GM19239 (cell line): ENCODE results near the gene C2orf72.
"Not testable (repeated sequence)": the region's sequence is repeated elsewhere in the genome, so short reads cannot be mapped to it uniquely, and the experiment has no call there.

Experiments used
- DNase-seq: peaks from one replicate; pipeline ENCODE4 v3.0.0; 2011; ENCODE audit warnings: low spot score; ENCODE audit not compliant: insufficient read length
- FAIRE-seq: peaks from 2 replicates; lab custom pipeline; 2011; peaks lifted over from hg19 to GRCh38; lab: Jason Lieb, UNC

Gene C2orf72

DNA sequence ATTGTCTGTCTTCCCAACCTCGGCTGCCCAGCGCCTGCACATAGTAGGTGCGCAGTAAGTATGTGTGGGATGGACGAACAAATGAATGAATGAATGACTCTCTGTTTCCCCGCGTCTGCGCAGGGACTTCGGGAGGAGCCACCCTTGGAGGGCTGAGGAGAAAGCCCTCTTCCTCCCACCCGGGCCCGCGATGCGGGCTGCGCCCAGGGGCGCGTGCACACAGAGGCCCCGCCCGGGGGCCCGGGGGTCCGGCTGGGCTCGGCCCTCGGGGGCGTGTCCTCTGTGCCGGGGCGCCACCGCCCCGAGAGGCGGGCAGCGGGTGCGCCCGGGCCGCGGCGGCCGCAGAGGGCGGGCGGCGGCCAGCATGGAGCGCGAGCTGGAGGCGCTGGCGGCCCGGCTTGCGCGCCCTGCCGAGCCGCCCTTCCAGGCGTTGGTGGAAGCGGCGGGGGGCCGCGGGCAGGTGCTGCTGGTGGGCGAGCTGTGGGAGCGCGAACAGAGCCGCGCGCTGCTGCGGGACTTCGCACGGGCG is at the start of gene C2orf72:
C2orf72 (plus strand) TSS at position 322 of the 529 bp plus-strand sequence; CDS start at position 365, 43 bp downstream.
- no peak for FAIRE-seq

DNA sequence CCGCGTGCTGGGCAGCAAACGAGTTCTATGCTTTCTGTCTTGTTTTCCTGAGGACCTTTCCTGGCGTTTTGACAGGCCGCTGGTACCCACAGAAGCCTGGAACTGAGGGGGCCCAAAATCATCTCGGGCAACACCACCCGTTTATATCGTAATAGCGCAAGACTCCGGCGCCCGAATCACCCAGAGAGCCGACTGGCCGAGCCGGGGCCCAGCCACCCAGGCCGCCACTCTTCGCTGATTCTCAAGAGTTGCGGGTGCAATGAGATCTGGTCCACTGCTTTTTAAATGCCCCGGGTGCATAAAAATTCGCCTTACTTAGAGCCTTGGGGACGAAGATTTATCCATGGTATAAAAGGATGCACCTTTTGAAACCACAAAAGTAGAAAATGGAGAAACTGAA is 47.6 kb upstream of the C2orf72 start:
- DNase-seq, result no peak
- FAIRE-seq, result no peak

More for the DNA sequence above, at the start of gene C2orf72:
- no peak for DNase-seq

DNA sequence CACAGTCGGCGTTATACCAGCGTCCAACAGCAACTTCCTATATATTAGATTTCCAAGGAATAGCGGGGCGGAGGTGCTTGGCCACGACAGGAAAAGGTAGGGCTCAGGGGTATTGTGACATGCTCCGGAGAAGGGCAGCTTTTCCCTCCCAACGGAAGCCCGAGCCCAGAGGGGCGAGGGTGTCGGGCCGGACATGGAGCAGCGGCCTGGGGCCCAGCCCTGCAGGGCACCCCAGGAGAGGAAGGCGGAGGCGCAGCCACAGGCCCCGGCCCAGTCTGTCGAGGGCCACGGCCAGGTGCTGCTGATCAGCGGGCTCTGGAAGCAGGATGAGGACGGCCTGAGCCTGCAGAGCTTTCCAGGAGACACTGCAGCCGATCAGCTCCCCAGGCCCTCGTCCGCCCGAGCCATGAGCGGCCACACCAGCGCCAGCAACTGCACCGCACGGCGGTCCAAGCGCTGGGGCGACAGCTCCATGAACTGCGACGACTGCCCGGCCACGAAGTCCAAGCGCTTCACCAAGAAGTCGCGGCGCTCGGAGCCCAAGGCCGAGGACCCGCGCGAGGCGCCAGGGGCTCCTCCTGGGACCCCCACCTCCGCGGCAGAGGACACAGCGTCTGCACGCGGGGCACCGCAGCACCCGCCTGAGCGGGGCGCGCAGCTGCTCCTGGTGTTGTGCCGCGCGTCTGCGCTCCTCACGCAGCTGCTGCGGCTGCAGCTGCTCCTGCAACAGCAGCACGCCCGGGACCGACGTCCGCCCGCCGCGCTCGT is 47.0 kb upstream of the C2orf72 start:
- no peak for DNase-seq
- FAIRE-seq, result no peak

DNA sequence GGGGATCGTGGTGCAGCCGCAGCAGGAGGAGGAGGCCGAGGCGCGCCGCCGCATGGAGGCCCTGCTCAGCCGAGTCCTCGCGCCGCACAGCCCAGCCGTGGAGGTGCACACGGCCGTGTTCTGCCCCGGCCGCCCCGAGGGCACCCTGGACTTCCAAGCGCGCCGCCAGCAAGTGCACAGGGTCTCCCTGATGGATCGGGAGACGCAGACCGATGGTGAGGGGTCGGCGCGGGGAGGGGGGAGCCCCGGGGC is 46.5 kb upstream of the C2orf72 start:
- DNase-seq (no peak), FAIRE-seq (no peak)

DNA sequence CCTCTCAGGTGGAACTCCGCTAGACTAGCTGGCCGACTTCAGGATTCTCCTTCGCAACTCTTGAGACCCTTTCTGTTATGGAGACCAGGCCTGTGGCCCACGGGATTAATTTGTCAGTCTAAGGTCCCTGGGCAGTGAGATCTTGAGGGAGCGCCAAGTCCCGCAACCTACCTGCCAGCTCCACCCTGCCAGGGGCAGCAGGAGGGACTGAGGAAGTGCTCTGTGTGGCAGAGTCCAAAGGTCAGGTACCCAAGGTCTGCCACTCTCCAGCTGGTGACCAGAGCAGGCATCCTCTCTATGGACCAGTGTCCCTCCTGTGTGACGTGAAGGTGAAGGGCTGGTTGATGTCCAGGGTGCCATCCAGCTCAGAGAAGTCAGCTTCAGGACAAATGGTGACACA is 45.7 kb upstream of the C2orf72 start:
- FAIRE-seq (no peak), DNase-seq (no peak)

DNA sequence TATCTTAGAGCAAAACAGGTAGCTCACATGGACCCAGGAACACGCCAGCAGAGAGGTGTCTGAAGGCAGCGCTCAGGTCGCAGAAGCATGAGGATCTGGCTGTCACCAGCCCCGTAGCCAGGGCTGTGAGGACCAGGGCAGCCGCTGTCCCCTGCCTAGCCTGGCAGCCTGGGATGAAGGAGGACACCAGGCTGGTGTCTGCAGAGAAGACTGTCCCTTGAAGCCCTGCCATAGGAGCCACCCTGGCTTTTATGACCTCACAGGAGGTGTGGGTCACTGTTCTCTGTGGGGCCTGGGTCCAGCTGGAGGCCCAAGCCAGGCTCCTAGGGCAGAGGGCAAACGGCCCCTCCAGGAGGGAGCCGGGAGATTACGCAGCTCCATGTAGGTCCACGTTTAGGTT is 41.5 kb upstream of the C2orf72 start, which contains the start of gene SPATA3:
SPATA3 (plus strand) TSS at position 301 of the 400 bp plus-strand sequence. CDS start 113 bp downstream, outside the sequence.
- FAIRE-seq (no peak), DNase-seq (no peak)

DNA sequence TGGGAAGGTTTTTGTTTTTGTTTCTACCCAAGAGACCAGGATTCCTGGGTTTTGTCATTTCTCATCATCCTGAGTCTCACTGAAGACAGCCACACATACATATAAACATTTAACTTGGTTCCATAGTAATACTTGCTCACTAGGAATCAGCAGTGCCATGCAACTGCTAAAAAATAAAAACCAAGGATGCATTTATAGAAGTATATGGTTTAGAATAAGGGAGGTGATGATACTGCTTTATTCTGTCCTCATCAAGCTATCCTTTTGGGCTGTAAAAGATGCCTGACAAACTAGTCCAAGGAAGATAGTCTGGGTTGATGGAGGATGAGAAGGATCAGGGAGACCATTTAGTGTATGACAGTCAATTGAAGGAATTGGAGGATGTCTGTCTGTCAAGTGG is 40.7 kb upstream of the C2orf72 start:
- FAIRE-seq (no peak), DNase-seq (no peak)

DNA sequence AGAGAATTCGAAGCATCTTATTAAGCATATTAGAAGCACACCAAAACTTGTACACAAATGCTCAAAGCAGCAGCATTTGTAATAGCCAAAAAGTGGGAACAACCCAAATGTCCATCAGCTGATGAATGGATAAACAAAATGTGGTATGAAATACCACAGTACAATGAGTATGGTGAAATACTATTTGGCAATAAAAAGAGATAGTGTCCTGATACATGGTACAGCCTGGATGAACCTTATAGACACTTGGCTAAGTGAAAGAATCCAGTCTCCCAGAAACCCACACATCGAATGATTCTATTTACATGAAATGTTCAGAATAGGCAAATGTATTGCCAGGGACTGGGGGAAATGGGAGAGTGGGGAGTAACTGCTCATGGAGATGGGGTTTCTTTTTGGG is 38.4 kb upstream of the C2orf72 start:
- FAIRE-seq, result no peak
- DNase-seq, result no peak

DNA sequence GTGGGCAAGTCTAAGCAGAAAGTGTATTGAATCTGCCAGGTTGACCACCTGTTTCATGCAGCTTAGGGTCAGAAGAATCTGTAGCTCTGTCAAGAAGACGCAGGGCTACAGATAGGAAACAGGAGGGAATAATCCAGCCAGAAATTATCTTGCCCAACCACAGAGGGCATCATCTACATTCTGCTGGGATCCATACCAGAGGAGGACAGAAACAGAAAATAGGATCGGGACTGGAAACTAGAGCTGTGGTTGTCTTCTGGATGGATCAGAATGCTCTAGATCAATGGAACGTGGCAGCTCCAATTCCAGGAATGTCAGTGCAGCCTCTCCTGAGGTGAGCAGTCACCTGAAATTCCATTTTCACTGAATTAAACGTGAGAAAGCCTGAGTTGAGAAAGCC is 37.8 kb upstream of the C2orf72 start:
- FAIRE-seq (no peak), DNase-seq (no peak)

DNA sequence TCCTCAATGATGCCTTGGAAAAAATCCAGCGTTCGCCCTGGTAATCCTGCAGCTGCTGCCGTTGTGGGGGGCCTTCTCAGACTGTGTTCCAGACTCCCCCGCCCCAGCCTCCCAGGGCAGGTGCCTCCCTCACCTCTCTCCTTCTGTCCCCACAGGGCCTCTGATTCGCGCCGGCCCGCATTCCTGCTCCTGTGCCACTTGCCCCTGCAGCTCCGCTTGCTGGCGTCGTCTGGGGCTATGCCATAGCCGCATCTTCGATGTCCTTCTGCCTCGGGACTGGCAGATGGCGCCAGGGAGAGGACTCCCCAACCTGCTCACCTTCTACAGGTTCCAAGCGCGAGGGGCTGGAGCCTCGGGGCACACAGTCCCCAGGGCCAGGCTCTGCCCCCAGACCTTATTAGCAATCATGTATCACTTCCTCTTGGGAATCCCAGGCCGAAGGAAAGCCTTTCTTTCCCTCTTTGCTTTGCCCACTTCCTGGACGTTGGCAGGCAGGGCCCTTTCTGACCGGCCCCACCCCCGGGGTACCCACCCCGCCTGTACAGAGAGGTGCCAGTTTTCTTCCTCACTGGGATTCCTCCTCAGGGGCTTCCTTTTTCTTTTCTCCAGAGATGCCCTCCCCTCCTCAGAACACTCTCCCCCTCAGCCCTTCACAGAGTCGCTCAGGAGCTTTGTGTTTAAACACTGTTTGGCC is 37.0 kb upstream of the C2orf72 start:
- FAIRE-seq (no peak), DNase-seq (no peak)

DNA sequence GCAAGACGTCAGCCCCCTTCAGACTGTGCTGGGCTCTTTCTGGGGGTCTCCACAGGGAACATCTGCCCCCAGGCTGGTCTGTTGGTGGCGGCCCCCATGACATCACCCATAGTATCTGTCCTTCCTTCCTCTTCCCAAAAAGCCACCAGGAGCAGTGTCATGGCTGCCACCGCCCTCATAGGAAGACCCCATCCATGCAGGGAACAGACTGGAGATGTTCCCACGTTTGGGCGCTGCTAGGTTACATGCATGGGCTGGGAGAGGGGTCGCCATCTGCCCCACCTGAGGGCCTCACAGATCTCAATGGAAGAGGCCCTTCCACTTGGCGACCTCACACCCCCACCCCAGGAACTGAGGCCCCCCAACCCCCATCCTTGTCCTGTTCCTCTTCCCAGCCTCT is 36.3 kb upstream of the C2orf72 start:
- FAIRE-seq, result no peak
- DNase-seq, result no peak

DNA sequence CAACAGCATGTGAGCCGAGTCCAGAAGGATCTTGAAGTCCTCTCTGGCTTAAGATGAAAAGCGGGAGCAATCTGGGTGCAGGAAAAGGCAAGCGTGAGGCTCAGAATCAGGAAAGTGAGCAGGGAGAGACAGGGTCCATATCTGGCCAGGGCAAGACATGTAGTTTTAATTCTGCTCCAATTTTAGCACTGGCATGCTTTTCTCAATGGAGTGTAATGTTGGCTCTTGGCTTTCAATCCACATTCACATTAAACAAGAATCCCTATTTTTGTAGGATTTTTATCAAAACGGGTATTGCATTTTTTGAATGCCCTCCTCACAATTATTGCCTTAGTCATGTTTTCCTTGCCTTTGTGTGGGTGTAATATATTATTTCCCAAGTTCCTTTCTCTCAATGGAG is 35.4 kb upstream of the C2orf72 start:
- DNase-seq (no peak), FAIRE-seq (no peak)

DNA sequence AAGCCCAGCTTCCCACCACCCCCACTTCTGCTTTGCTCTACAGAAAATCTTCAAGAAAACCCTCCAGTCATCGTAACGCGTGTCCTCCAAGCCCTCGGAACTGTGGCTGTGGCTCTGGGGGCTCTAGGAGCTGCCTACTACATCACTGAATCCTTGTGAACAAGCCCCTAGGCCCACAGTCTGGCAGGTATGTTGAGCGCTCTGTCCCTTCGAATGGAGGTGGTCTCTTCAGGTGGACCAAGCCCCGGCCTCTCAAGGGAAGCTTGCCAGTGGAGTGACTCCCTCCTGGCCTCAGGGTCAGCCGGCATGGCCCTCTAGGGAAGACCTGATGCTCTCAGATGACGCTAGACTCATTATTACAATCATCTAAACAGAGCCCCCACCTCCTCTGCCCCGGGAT is 34.7 kb upstream of the C2orf72 start:
- FAIRE-seq, result no peak
- DNase-seq, result no peak

DNA sequence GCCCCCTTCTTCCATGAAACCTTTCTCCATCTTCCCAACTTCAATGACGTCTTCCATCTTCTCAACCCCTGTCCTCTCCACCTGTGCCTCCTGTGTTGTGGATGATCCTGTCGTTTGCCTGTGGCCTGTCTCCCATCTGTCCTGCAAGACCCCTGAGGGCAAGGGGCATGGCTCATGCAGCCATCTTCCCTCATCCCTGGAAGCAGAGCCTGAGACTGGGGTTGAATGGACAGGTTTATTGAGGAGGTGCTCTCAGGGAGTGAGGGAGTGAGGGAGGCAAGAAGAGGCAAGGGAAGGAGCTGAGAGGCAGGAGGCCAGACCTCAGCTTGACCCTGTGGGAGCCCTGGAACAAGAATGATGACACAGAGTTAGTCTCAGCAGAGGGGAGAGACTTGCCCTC is 34.1 kb upstream of the C2orf72 start:
- DNase-seq (no peak), FAIRE-seq (no peak)

DNA sequence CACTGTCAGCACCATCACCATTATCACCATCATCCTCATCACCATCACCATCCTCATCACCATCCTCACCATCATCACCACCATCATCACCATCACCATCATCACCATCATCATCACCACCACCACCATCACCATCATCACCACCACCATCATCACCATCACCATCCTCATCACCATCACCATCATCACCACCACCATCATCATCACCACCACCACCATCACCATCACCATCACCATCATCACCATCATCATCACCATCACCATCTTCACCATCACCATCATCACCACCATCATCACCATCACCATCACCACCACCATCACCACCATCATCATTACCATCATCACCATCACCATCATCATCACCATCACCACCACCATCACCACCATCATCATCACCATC is 32.4 kb upstream of the C2orf72 start:
- FAIRE-seq, DNase-seq: not testable (repeated sequence)

DNA sequence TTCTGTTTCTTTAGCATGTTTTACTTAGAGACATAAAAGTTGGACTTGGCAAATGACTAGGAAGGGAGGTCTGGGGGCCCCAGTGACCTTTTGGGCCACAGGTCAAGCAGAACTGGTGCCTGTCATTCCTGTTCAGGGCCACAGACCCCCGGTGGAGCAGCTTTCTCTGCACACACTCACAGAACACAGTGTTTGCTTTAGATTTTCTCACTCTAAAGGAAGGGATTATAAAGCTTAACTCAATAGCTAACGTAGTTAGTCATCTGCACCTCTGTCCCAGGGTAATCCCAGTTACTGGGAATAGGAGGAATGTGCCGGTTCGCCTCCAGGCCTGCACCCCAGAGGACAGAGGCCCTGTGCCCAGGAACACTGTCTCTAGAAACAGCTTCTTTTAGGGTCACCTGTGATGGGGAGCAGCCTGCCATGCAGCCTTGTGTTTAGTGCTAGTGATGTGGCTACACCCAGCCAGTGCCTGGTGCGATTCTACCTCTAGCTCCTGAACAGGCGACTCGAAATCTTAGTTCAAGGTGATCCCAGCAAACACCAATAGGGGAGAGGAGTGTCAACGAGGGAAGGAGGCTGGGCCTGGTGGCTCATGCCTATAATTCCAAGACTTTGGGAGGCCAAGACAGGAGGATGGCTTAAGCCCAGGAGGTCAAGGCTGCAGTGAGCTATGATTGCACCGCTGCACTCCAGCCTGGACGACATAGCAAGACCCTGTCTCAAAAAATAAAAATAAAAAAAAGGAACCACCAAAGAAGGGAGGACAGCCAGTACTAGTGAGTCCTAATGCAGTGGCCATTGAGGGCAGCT is 29.8 kb upstream of the C2orf72 start:
- DNase-seq (no peak), FAIRE-seq (no peak)

DNA sequence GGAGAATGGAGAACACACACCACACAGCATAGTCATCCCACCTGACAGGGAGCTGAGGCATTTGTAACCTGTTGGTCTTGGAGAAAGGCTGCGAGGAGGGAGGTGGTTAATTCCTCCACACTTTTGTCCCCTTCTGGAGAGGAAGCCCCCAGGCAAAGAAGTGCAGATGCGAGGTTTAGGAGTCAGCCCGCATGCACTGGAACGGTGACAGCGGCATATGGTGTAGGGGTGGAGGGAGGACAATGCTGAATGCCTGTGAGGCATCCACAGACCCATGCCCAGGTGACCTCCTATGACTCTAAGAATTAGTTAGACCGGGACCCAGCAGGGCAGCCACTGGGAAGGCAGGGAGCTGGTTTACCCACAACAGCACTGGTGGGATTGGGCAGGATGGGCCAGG is 29.2 kb upstream of the C2orf72 start:
- FAIRE-seq (no peak), DNase-seq (no peak)

DNA sequence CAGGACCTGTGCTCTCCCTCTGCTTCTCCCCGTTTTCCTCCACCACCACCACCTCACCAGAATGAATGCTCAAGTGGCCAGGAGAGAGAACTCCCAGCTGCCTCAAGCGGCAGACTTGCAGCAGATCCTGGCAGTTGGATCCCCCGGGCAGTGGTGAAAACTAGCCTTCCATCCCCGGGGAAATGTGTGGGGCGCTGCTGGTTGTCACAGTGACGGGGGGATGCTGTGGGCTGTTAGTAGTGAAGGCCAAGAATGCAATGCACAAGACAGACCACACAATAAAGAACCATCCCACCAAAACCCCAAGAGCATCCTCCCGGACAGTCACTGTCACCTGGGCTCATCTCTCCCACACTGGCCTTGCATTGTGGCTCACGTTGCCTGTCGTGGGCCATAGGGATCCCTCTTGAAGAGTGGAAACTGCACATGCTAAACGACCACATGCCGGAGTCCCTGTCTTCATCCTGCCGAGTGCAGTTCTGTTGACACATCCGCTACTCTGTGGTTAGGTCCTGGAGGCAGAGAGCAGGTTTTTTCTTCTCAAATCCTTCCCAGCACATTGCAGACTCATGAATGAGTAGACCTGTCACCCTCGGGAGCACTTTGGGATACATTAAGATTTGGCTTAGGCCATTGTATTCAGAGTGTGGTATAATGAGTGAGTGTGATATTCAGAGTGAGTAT is 27.9 kb upstream of the C2orf72 start:
- DNase-seq, result no peak
- FAIRE-seq, result no peak

DNA sequence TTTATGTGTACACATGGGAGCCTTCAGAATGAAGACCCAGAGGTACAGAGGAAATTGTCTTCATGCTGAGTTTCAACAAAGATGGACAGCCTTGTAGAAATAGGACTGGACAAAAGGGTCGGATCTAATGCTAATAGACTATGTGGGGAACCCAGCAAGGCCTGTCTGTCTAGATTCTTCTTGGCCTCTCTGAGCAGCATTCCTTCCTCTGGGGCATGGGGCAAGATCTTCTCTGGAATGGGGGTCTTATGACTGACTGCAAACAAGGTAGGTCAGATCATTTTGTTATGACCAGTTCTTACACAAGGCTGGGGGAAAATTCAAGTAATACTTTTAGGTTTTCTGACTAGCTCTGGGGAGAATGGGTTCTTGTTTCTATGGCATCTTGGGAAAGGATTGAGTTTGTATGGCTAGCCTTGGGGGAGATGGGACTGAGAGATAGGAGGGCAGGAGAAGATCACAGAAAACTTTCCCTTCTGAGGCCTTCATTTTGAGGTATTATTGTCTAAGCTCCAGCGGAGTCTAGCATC is 27.1 kb upstream of the C2orf72 start:
- DNase-seq, result no peak
- no peak for FAIRE-seq

DNA sequence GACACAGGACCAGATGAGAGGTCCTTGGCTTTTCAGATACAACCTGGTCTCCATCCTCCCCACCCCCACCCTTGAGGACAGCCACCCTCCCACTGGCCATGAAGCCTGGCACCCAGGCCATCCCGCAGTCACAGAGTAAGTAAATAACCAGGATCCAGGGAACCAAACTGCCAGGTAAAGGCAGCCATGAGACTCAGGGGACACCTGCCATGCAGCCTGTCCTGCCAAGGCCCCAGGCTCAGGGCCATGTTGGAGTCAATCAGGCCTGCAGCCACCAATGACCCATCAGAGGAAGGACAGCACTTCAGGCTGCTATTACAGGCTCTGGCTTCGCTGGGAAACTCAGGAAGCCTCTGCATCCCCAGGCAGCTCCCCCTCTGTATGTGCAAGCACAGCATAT is 25.8 kb upstream of the C2orf72 start:
- FAIRE-seq (no peak), DNase-seq (no peak)
